PC-3 (cell line): ENCODE data around the gene PLXNA1. TPM values are rescaled to one million over a fixed set of nuclear protein-coding genes. Genes with fewer than 3 reads are reported as not detected.

Experiments
- ATAC-seq: fragments of 200-7000 bp; cut with Tn5 transposase; 2 replicates; pipeline ENCODE4 v1.9.1; 2020; ENCODE audit warnings: mild to moderate bottlenecking, moderate library complexity
- BruUV-seq: library from RNA; stranded (reverse); fragments of 400-500 nt; replicated peaks from 2 replicates; lab custom pipeline; 2021; lab: Mats Ljungman, UMichigan
- CTCF ChIA-PET: fragments of 300-600 bp; sonication (Branson Sonifier 250); formaldehyde crosslinking; loops from one replicate; lab custom pipeline; 2022; ENCODE audit warnings: antibody characterized with exemption; lab: Charles Lee
- POLR2A ChIA-PET: fragments of 300-600 bp; sonication (Branson Sonifier 250); formaldehyde crosslinking; loops from one replicate; lab custom pipeline; 2022; ENCODE audit warnings: antibody characterized with exemption; ENCODE audit not compliant: unreplicated experiment; lab: Charles Lee
- DNase-seq: peaks from one replicate; pipeline ENCODE4 v3.0.0-alpha.2; 2015
- H2AFZ ChIP-seq: fragments of 300-600 bp; sonication (generic); 2 replicates; pipeline ENCODE4 v1.6.0; 2016; ENCODE audit warnings: antibody characterized with exemption, low read length
- H3F3A ChIP-seq: fragments of 300-600 bp; sonication (generic); one replicate; pipeline ENCODE4 v1.6.0; 2017; ENCODE audit warnings: antibody characterized with exemption, low read length, control low read depth, mild to moderate bottlenecking; ENCODE audit not compliant: unreplicated experiment
- H3K27ac ChIP-seq: fragments of 300-600 bp; sonication (generic); 2 replicates; pipeline ENCODE4 v1.5.1; 2016; ENCODE audit warnings: mild to moderate bottlenecking, low read length
- H3K27me3 ChIP-seq: fragments of 300-600 bp; sonication (generic); 2 replicates; pipeline ENCODE4 v1.6.1; 2016; ENCODE audit warnings: low read length, mixed read lengths
- H3K36me3 ChIP-seq: fragments of 300-600 bp; sonication (generic); 2 replicates; pipeline ENCODE4 v1.6.1; 2016; ENCODE audit warnings: low read depth, mixed run types, low read length, mixed read lengths
- H3K4me1 ChIP-seq: fragments of 300-600 bp; sonication (generic); 2 replicates; pipeline ENCODE4 v1.5.1; 2016; ENCODE audit warnings: low read length; ENCODE audit not compliant: insufficient read depth
- H3K4me2 ChIP-seq: fragments of 300-600 bp; sonication (generic); 2 replicates; pipeline ENCODE4 v1.6.0; 2016; ENCODE audit warnings: low read length
- H3K4me3 ChIP-seq: fragments of 300-600 bp; sonication (generic); 2 replicates; pipeline ENCODE4 v1.5.1; 2016; ENCODE audit warnings: mild to moderate bottlenecking, low read length, mixed read lengths
- H3K79me2 ChIP-seq: fragments of 300-600 bp; sonication (generic); 2 replicates; pipeline ENCODE4 v1.6.1; 2017; ENCODE audit warnings: low read length, mixed read lengths
- H3K9ac ChIP-seq: fragments of 300-600 bp; sonication (generic); 2 replicates; pipeline ENCODE4 v1.6.0; 2016; ENCODE audit warnings: mild to moderate bottlenecking, low read length
- H3K9me2 ChIP-seq: fragments of 300-600 bp; sonication (generic); replicated peaks from 2 replicates; pipeline ENCODE4 v1.6.1; 2016; ENCODE audit warnings: mixed run types, low read length, mixed read lengths
- H3K9me3 ChIP-seq: fragments of 300-600 bp; sonication (generic); 2 replicates; pipeline ENCODE4 v1.6.1; 2016; ENCODE audit warnings: low read length, mixed read lengths
- H4K20me1 ChIP-seq: fragments of 300-600 bp; sonication (generic); 2 replicates; pipeline ENCODE4 v1.6.1; 2016; ENCODE audit warnings: low read length, mixed read lengths
- CTCF ChIP-seq: fragments of 300-600 bp; sonication (generic); conservative IDR thresholded peaks from 2 replicates; pipeline ENCODE4 v1.5.1; 2017; ENCODE audit warnings: antibody characterized with exemption, low read depth, mild to moderate bottlenecking, low read length
- EZH2 ChIP-seq: fragments of 300-600 bp; sonication (generic); IDR thresholded peaks from one replicate; pipeline ENCODE4 v1.6.1; 2017; ENCODE audit warnings: antibody characterized with exemption, mild to moderate bottlenecking, low read length; ENCODE audit not compliant: unreplicated experiment
- EZH2phosphoT487 ChIP-seq: fragments of 300-600 bp; sonication (generic); IDR thresholded peaks from 2 replicates; pipeline ENCODE4 v1.6.1; 2018; ENCODE audit warnings: mild to moderate bottlenecking, antibody characterized with exemption, low read length, borderline replicate concordance
- intact Hi-C: fragments of 100-400 bp; cut with micrococcal nuclease; formaldehyde crosslinking; loops from 2 replicates; pipeline ENCODE4 v1.9.0; 2023
- total RNA-seq: library from RNA; depleted of rRNA; stranded (reverse); fragments of >200 nt; gene quantifications from 2 replicates; pipeline ENCODE4 v1.2.3, GENCODE V29; 2014

The PLXNA1 gene
- total RNA-seq, 1 experiment from 2014 or later: 30.0 TPM

- H4K20me1 ChIP-seq: no peaks in the 10 kb centered on the region
- no peaks in the 10 kb centered on the region for H3K9me2 ChIP-seq
- ChIA-PET CTCF (no interaction called here), POLR2A (no interaction called here)
- no peaks in the 10 kb centered on the region for H3K27me3 ChIP-seq
- TF ChIP-seq EZH2phosphoT487: no peak
- TF ChIP-seq EZH2: no peak
- no peak for TF ChIP-seq CTCF
- DNase-seq (no peak), ATAC-seq (no peak)
- intact Hi-C loops: no loop called here
- peaks cover 3% of the 10 kb centered on the region; the same call in 1 of the 2 replicates for H3K4me1 ChIP-seq
- H2AFZ ChIP-seq: no peak overlapping the region
- no peak overlapping the region for H3K9ac ChIP-seq
- H3K27ac ChIP-seq: no peak overlapping the region
- no peaks in the 10 kb centered on the region; the same call in 1 of the 2 replicates for H3K36me3 ChIP-seq
- no peaks in the 10 kb centered on the region for H3F3A ChIP-seq
- H3K4me3 ChIP-seq: no peak overlapping the region
- no peak overlapping the region for H3K4me2 ChIP-seq
- H3K9me3 ChIP-seq: no peaks in the 10 kb centered on the region
- no TSS peak for BruUV-seq
- H3K79me2 ChIP-seq: no peaks in the 10 kb centered on the region
These were observed 33.5 kb downstream of the PLXNA1 start for GRCh38 chr3:127016461-127016860.

- no peak for TF ChIP-seq EZH2
- no peak for TF ChIP-seq EZH2phosphoT487
- TF ChIP-seq CTCF: no peak
- H4K20me1 ChIP-seq: no peaks in the 10 kb centered on the region
- no peaks in the 10 kb centered on the region for H3K27me3 ChIP-seq
- no TSS peak for BruUV-seq
- no peaks in the 10 kb centered on the region for H3F3A ChIP-seq
- intact Hi-C loops: no loop called here
- H3K27ac ChIP-seq: no peak overlapping the region
- no peaks in the 10 kb centered on the region; the same call in 1 of the 2 replicates for H3K36me3 ChIP-seq
- no peak overlapping the region for H3K4me3 ChIP-seq
- H3K9ac ChIP-seq: no peak overlapping the region
- H3K4me1 ChIP-seq: peaks cover 3% of the 10 kb centered on the region; the same call in 1 of the 2 replicates
- no peaks in the 10 kb centered on the region for H3K79me2 ChIP-seq
- DNase-seq: no peak
- CTCF ChIA-PET: no interaction called here
- H3K4me2 ChIP-seq: no peak overlapping the region
- POLR2A ChIA-PET: no interaction called here
- no peak for ATAC-seq
- H2AFZ ChIP-seq: no peak overlapping the region
- no peaks in the 10 kb centered on the region for H3K9me3 ChIP-seq
- H3K9me2 ChIP-seq: no peaks in the 10 kb centered on the region
These were observed 34.3 kb downstream of the PLXNA1 start for GRCh38 chr3:127017229-127017628.

- Histone ChIP-seq H3K4me1 (peaks cover 3% of the 10 kb centered on the region; the same call in 1 of the 2 replicates), H2AFZ (no peak overlapping the region), H3K4me2 (no peak overlapping the region), H3K79me2 (no peaks in the 10 kb centered on the region), H3K36me3 (no peaks in the 10 kb centered on the region; the same call in 1 of the 2 replicates), H4K20me1 (no peaks in the 10 kb centered on the region), H3K9me2 (no peaks in the 10 kb centered on the region), H3K4me3 (no peak overlapping the region), H3K27me3 (no peaks in the 10 kb centered on the region), H3K9me3 (no peaks in the 10 kb centered on the region), H3K27ac (no peak overlapping the region), H3F3A (no peaks in the 10 kb centered on the region), H3K9ac (no peak overlapping the region)
- intact Hi-C loops: no loop called here
- ChIA-PET CTCF (no interaction called here), POLR2A (no interaction called here)
- no TSS peak for BruUV-seq
- TF ChIP-seq EZH2phosphoT487 (no peak), CTCF (no peak), EZH2 (no peak)
- ATAC-seq (no peak), DNase-seq (no peak)
These were observed 34.9 kb downstream of the PLXNA1 start for GRCh38 chr3:127017781-127018180.
